ENCODE data around the gene NR3C2.

Gene NR3C2

GRCh38 chr4:148067301-148067916 lies 374.8 kb downstream of the NR3C2 start:
- H3K27me3 ChIP-seq (ENCODE audit: control insufficient read depth in 1 of 2, insufficient read depth in 2 of 2, low read length in 2 of 2) = no peaks in the 10 kb centered on the region
- H3K9me3 ChIP-seq (ENCODE audit: low read length) = no peaks in the 10 kb centered on the region
- H3K9ac ChIP-seq (ENCODE audit: low read length) = no peak overlapping the region
- H3K36me3 ChIP-seq (ENCODE audit: insufficient read depth, low read length) = peaks cover 23% of the 10 kb centered on the region
- no peak overlapping the region for H3K27ac ChIP-seq (ENCODE audit: low read depth, low read length)
- peaks cover 22% of the 10 kb centered on the region for H3K4me1 ChIP-seq (ENCODE audit: insufficient read depth, low read length)
- no peak overlapping the region for H3K4me3 ChIP-seq (ENCODE audit: low read depth in 1 of 2, low read length in 2 of 2)

GRCh38 chr4:148065075-148065474 lies 377.1 kb downstream of the NR3C2 start:
- no peaks in the 10 kb centered on the region for H3K27me3 ChIP-seq (ENCODE audit: control insufficient read depth in 1 of 2, insufficient read depth in 2 of 2, low read length in 2 of 2)
- peaks cover 21% of the 10 kb centered on the region for H3K4me1 ChIP-seq (ENCODE audit: insufficient read depth, low read length)
- no peak overlapping the region for H3K27ac ChIP-seq (ENCODE audit: low read depth, low read length)
- no peak overlapping the region for H3K4me3 ChIP-seq (ENCODE audit: low read depth in 1 of 2, low read length in 2 of 2)
- H3K36me3 ChIP-seq (ENCODE audit: insufficient read depth, low read length) = peaks cover 17% of the 10 kb centered on the region
- no peaks in the 10 kb centered on the region for H3K9me3 ChIP-seq (ENCODE audit: low read length)
- H3K9ac ChIP-seq (ENCODE audit: low read length) = no peak overlapping the region

GRCh38 chr4:148064451-148064850 lies 377.8 kb downstream of the NR3C2 start:
- Histone ChIP-seq H3K9ac (ENCODE audit: low read length) (no peak overlapping the region), H3K27me3 (ENCODE audit: control insufficient read depth in 1 of 2, insufficient read depth in 2 of 2, low read length in 2 of 2) (no peaks in the 10 kb centered on the region), H3K36me3 (ENCODE audit: insufficient read depth, low read length) (peaks cover 17% of the 10 kb centered on the region), H3K27ac (ENCODE audit: low read depth, low read length) (no peak overlapping the region), H3K4me1 (ENCODE audit: insufficient read depth, low read length) (peaks cover 15% of the 10 kb centered on the region), H3K4me3 (ENCODE audit: low read depth in 1 of 2, low read length in 2 of 2) (no peak overlapping the region), H3K9me3 (ENCODE audit: low read length) (no peaks in the 10 kb centered on the region)

GRCh38 chr4:148062301-148062950 lies 379.8 kb downstream of the NR3C2 start:
- H3K9me3 ChIP-seq (ENCODE audit: low read length) = no peaks in the 10 kb centered on the region
- no peaks in the 10 kb centered on the region for H3K27me3 ChIP-seq (ENCODE audit: control insufficient read depth in 1 of 2, insufficient read depth in 2 of 2, low read length in 2 of 2)
- no peak overlapping the region for H3K4me3 ChIP-seq (ENCODE audit: low read depth in 1 of 2, low read length in 2 of 2)
- peaks cover 21% of the 10 kb centered on the region for H3K4me1 ChIP-seq (ENCODE audit: insufficient read depth, low read length)
- H3K36me3 ChIP-seq (ENCODE audit: insufficient read depth, low read length) = peaks cover 17% of the 10 kb centered on the region
- H3K27ac ChIP-seq (ENCODE audit: low read depth, low read length) = no peak overlapping the region
- no peak overlapping the region for H3K9ac ChIP-seq (ENCODE audit: low read length)

- H3K36me3 ChIP-seq (ENCODE audit: insufficient read depth, low read length) = peaks cover 17% of the 10 kb centered on the region
- peaks cover 21% of the 10 kb centered on the region for H3K4me1 ChIP-seq (ENCODE audit: insufficient read depth, low read length)
- H3K4me3 ChIP-seq (ENCODE audit: low read depth in 1 of 2, low read length in 2 of 2) = no peak overlapping the region
- H3K9me3 ChIP-seq (ENCODE audit: low read length) = no peaks in the 10 kb centered on the region
- no peak overlapping the region for H3K9ac ChIP-seq (ENCODE audit: low read length)
- H3K27ac ChIP-seq (ENCODE audit: low read depth, low read length) = no peak overlapping the region
- H3K27me3 ChIP-seq (ENCODE audit: control insufficient read depth in 1 of 2, insufficient read depth in 2 of 2, low read length in 2 of 2) = no peaks in the 10 kb centered on the region
Measured at GRCh38 chr4:148061795-148062194, 380.4 kb downstream of the NR3C2 start.

GRCh38 chr4:148061141-148061481 lies 381.1 kb downstream of the NR3C2 start:
- Histone ChIP-seq H3K9me3 (ENCODE audit: low read length) (no peaks in the 10 kb centered on the region), H3K4me1 (ENCODE audit: insufficient read depth, low read length) (peaks cover 23% of the 10 kb centered on the region), H3K27me3 (ENCODE audit: control insufficient read depth in 1 of 2, insufficient read depth in 2 of 2, low read length in 2 of 2) (no peaks in the 10 kb centered on the region), H3K9ac (ENCODE audit: low read length) (no peak overlapping the region), H3K27ac (ENCODE audit: low read depth, low read length) (no peak overlapping the region), H3K36me3 (ENCODE audit: insufficient read depth, low read length) (peaks cover 17% of the 10 kb centered on the region), H3K4me3 (ENCODE audit: low read depth in 1 of 2, low read length in 2 of 2) (no peak overlapping the region)

GRCh38 chr4:148060264-148061140 lies 381.7 kb downstream of the NR3C2 start:
- Histone ChIP-seq H3K36me3 (ENCODE audit: insufficient read depth, low read length) (peaks cover 15% of the 10 kb centered on the region), H3K27me3 (ENCODE audit: control insufficient read depth in 1 of 2, insufficient read depth in 2 of 2, low read length in 2 of 2) (no peaks in the 10 kb centered on the region), H3K4me3 (ENCODE audit: low read depth in 1 of 2, low read length in 2 of 2) (no peak overlapping the region), H3K27ac (ENCODE audit: low read depth, low read length) (no peak overlapping the region), H3K9ac (ENCODE audit: low read length) (no peak overlapping the region), H3K9me3 (ENCODE audit: low read length) (no peaks in the 10 kb centered on the region), H3K4me1 (ENCODE audit: insufficient read depth, low read length) (peaks cover 23% of the 10 kb centered on the region)

- Histone ChIP-seq H3K36me3 (ENCODE audit: insufficient read depth, low read length) (peaks cover 7% of the 10 kb centered on the region), H3K4me1 (ENCODE audit: insufficient read depth, low read length) (peaks cover 23% of the 10 kb centered on the region), H3K4me3 (ENCODE audit: low read depth in 1 of 2, low read length in 2 of 2) (no peak overlapping the region), H3K9ac (ENCODE audit: low read length) (no peak overlapping the region), H3K27ac (ENCODE audit: low read depth, low read length) (no peak overlapping the region), H3K27me3 (ENCODE audit: control insufficient read depth in 1 of 2, insufficient read depth in 2 of 2, low read length in 2 of 2) (no peaks in the 10 kb centered on the region), H3K9me3 (ENCODE audit: low read length) (no peaks in the 10 kb centered on the region)
Measured at GRCh38 chr4:148059617-148060180, 382.5 kb downstream of the NR3C2 start.

GRCh38 chr4:148057984-148058859 lies 384.0 kb downstream of the NR3C2 start:
- no peak overlapping the region for H3K4me3 ChIP-seq (ENCODE audit: low read depth in 1 of 2, low read length in 2 of 2)
- no peak overlapping the region for H3K27ac ChIP-seq (ENCODE audit: low read depth, low read length)
- no peaks in the 10 kb centered on the region for H3K27me3 ChIP-seq (ENCODE audit: control insufficient read depth in 1 of 2, insufficient read depth in 2 of 2, low read length in 2 of 2)
- H3K4me1 ChIP-seq (ENCODE audit: insufficient read depth, low read length) = peaks cover 37% of the 10 kb centered on the region
- no peaks in the 10 kb centered on the region for H3K9me3 ChIP-seq (ENCODE audit: low read length)
- no peak overlapping the region for H3K9ac ChIP-seq (ENCODE audit: low read length)
- no peaks in the 10 kb centered on the region for H3K36me3 ChIP-seq (ENCODE audit: insufficient read depth, low read length)

GRCh38 chr4:148057516-148057915 lies 384.7 kb downstream of the NR3C2 start:
- H3K9me3 ChIP-seq (ENCODE audit: low read length) = no peaks in the 10 kb centered on the region
- H3K36me3 ChIP-seq (ENCODE audit: insufficient read depth, low read length) = no peaks in the 10 kb centered on the region
- peaks cover 41% of the 10 kb centered on the region for H3K4me1 ChIP-seq (ENCODE audit: insufficient read depth, low read length)
- no peak overlapping the region for H3K27ac ChIP-seq (ENCODE audit: low read depth, low read length)
- no peak overlapping the region for H3K4me3 ChIP-seq (ENCODE audit: low read depth in 1 of 2, low read length in 2 of 2)
- no peak overlapping the region for H3K9ac ChIP-seq (ENCODE audit: low read length)
- H3K27me3 ChIP-seq (ENCODE audit: control insufficient read depth in 1 of 2, insufficient read depth in 2 of 2, low read length in 2 of 2) = no peaks in the 10 kb centered on the region

- H3K9me3 ChIP-seq (ENCODE audit: low read length) = no peaks in the 10 kb centered on the region
- no peak overlapping the region for H3K27ac ChIP-seq (ENCODE audit: low read depth, low read length)
- no peaks in the 10 kb centered on the region for H3K36me3 ChIP-seq (ENCODE audit: insufficient read depth, low read length)
- H3K9ac ChIP-seq (ENCODE audit: low read length) = no peak overlapping the region
- no peaks in the 10 kb centered on the region for H3K27me3 ChIP-seq (ENCODE audit: control insufficient read depth in 1 of 2, insufficient read depth in 2 of 2, low read length in 2 of 2)
- H3K4me1 ChIP-seq (ENCODE audit: insufficient read depth, low read length) = peaks cover 41% of the 10 kb centered on the region
- no peak overlapping the region for H3K4me3 ChIP-seq (ENCODE audit: low read depth in 1 of 2, low read length in 2 of 2)
Measured at GRCh38 chr4:148056879-148057278, 385.3 kb downstream of the NR3C2 start.

Data from muscle layer of colon (tissue), 2 donors.